ENCODE data around the gene SLC1A3. TPM values are rescaled to one million over a fixed set of nuclear protein-coding genes. Genes with fewer than 3 reads are reported as not detected.

SLC1A3 gene
- total RNA-seq, 6 donors from 2014 or later, result 22.4 to 235 (median 42.0) TPM

- WGBS, 2 donors, result 91 to 92% methylated on average over 9 of the region's 9 CpGs
Measured at GRCh38 chr5:36635721-36636390, 29.4 kb downstream of the SLC1A3 start.

DNA sequence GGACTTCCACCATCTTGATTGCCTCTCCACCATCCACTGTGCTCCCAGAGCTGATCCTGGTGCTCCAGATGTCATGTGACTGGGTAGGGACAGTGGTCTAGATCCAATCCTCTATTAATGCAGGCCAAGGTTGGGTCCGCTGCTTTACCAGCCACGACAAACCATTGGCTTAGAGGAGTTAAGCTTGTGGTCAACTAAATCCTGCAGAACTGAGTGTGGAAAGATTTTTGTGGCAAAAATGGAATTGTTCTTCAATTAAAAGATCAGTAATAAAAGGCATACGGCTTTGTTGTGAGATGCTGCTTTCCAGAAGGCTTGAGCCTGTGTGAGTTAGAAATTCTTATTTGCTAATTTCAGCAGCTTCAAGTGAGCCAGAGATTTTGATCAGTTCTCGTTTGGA is 30.7 kb downstream of the SLC1A3 start:
- no peaks in the 10 kb centered on the region for H3K27me3 ChIP-seq
- no peak overlapping the region for H3K4me3 ChIP-seq
- WGBS, 2 donors, result 94 to 95% methylated on average over 4 of the region's 4 CpGs
- H3K4me1 ChIP-seq, result no peaks in the 10 kb centered on the region
- no peak for DNase-seq
- TF ChIP-seq POLR2A (IDR thresholded peaks at IDR 0.05), result no peak
- TF ChIP-seq CTCF (IDR thresholded peaks at IDR 0.05), result no peak
- no peak for TF ChIP-seq EP300 (IDR thresholded peaks at IDR 0.05)
- TF ChIP-seq POLR2AphosphoS5 (IDR thresholded peaks at IDR 0.05), result no peak
- H3K27ac ChIP-seq, result no peak overlapping the region
- no peak for ATAC-seq (ENCODE audit: low FRiP score in 2 of 2)
- H3K36me3 ChIP-seq, result no peaks in the 10 kb centered on the region
- H3K9me3 ChIP-seq, result no peaks in the 10 kb centered on the region

More at GRCh38 chr5:36635721-36636390, 29.4 kb downstream of the SLC1A3 start:
- no peak overlapping the region for H3K27ac ChIP-seq
- TF ChIP-seq POLR2AphosphoS5 (IDR thresholded peaks at IDR 0.05), result no peak
- TF ChIP-seq CTCF (IDR thresholded peaks at IDR 0.05), result no peak
- ATAC-seq (ENCODE audit: low FRiP score in 2 of 2) (no peak), DNase-seq (no peak)
- H3K4me1 ChIP-seq, result no peaks in the 10 kb centered on the region
- H3K4me3 ChIP-seq, result no peak overlapping the region
- no peaks in the 10 kb centered on the region for H3K36me3 ChIP-seq
- no peaks in the 10 kb centered on the region for H3K27me3 ChIP-seq
- H3K9me3 ChIP-seq, result no peaks in the 10 kb centered on the region

- 90 to 95% methylated on average over 1 of the region's 1 CpG for WGBS, 2 donors
- ATAC-seq (ENCODE audit: low FRiP score in 2 of 2), result no peak
- no peak for DNase-seq
- Histone ChIP-seq H3K4me1 (no peaks in the 10 kb centered on the region), H3K4me3 (no peak overlapping the region), H3K27me3 (no peaks in the 10 kb centered on the region), H3K36me3 (no peaks in the 10 kb centered on the region), H3K27ac (no peak overlapping the region), H3K9me3 (no peaks in the 10 kb centered on the region)
- TF ChIP-seq CTCF (IDR thresholded peaks at IDR 0.05) (no peak), EP300 (IDR thresholded peaks at IDR 0.05) (no peak), POLR2AphosphoS5 (IDR thresholded peaks at IDR 0.05) (no peak), POLR2A (IDR thresholded peaks at IDR 0.05) (no peak)
Measured at GRCh38 chr5:36637516-36637915, 31.1 kb downstream of the SLC1A3 start.

DNA sequence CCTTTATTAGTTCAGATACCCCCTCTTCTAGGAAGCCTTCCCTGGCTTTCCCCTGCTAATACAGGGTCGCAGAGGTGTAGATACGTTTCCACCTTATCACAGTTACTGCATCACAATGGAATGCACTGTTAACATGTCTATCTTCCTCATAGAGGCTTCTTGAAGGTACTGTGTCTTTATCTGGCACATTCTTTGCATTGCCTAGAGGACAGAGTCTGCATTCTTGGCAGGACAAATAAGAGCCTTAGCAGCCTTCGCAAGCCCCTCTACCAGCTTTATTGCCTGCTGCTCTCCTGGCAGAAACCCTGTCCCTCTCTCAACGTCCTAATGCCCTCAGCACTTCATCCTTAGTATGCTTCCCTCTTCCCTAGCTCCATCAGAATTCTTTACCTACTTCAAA is 31.6 kb downstream of the SLC1A3 start:
- TF ChIP-seq POLR2AphosphoS5 (IDR thresholded peaks at IDR 0.05) (no peak), CTCF (IDR thresholded peaks at IDR 0.05) (no peak), POLR2A (IDR thresholded peaks at IDR 0.05) (no peak), EP300 (IDR thresholded peaks at IDR 0.05) (no peak)
- no peaks in the 10 kb centered on the region for H3K9me3 ChIP-seq
- H3K4me1 ChIP-seq, result no peaks in the 10 kb centered on the region
- ATAC-seq (ENCODE audit: low FRiP score in 2 of 2) (no peak), DNase-seq (no peak)
- H3K4me3 ChIP-seq, result no peak overlapping the region
- no peak overlapping the region for H3K27ac ChIP-seq
- WGBS, 2 donors, result 43 to 48% methylated on average over 4 of the region's 4 CpGs
- H3K27me3 ChIP-seq, result no peaks in the 10 kb centered on the region
- H3K36me3 ChIP-seq, result no peaks in the 10 kb centered on the region

DNA sequence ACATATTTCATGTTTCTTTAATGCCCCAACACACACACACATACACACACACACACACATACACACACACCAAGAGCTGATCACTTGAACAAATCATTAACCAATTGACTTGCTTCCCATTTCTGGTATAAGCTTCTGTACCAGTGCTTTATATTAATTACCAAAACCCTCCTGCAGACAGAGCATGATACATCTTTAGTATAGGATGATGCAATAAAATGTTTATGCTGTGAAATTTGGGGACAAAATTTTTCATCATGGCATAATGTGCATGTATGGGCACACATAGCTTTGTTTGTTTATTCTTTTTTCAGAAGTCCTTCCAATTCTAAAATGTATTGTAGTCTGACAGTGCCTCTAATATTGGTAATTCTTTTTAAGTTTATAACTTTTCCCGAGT is 34.5 kb downstream of the SLC1A3 start:
- WGBS, 2 donors, result 59 to 69% methylated on average over 1 of the region's 1 CpG
- no peak overlapping the region for H3K27ac ChIP-seq
- no peaks in the 10 kb centered on the region for H3K36me3 ChIP-seq
- H3K9me3 ChIP-seq, result no peaks in the 10 kb centered on the region
- no peak for DNase-seq
- TF ChIP-seq EP300 (IDR thresholded peaks at IDR 0.05) (no peak), POLR2AphosphoS5 (IDR thresholded peaks at IDR 0.05) (no peak), POLR2A (IDR thresholded peaks at IDR 0.05) (no peak), CTCF (IDR thresholded peaks at IDR 0.05) (no peak)
- H3K4me1 ChIP-seq, result no peaks in the 10 kb centered on the region
- no peaks in the 10 kb centered on the region for H3K27me3 ChIP-seq
- no peak for ATAC-seq (ENCODE audit: low FRiP score in 2 of 2)
- no peak overlapping the region for H3K4me3 ChIP-seq
